SU-DHL-6 (cell line): Measurements from ENCODE around the gene MYO1D.

ENCODE experiments used
- H2AFZ ChIP-seq: fragments of 200-600 bp; sonication (generic); 2 replicates; pipeline ENCODE4 v1.6.1; 2014; ENCODE audit warnings: low read depth, mild to moderate bottlenecking, moderate library complexity, mixed read lengths, antibody characterized with exemption, low read length; ENCODE audit not compliant: severe bottlenecking
- H3F3A ChIP-seq: fragments of 200-600 bp; shearing (Covaris generic); 2 replicates; pipeline ENCODE4 v1.6.0; 2016; ENCODE audit warnings: antibody characterized with exemption, mild to moderate bottlenecking; ENCODE audit not compliant: insufficient read depth
- H3K27ac ChIP-seq: fragments of 200-600 bp; sonication (generic); 2 replicates; pipeline ENCODE4 v1.5.1; 2016; ENCODE audit warnings: low read depth, mild to moderate bottlenecking, low read length, moderate library complexity, mixed read lengths
- H3K27me3 ChIP-seq: fragments of 200-600 bp; sonication (generic), shearing (Covaris generic); 2 replicates; pipeline ENCODE4 v1.6.0; 2014; ENCODE audit warnings: mild to moderate bottlenecking, low read length
- H3K36me3 ChIP-seq: fragments of 200-600 bp; sonication (generic); 2 replicates; pipeline ENCODE4 v1.6.1; 2014; ENCODE audit warnings: mild to moderate bottlenecking, low read length, mixed read lengths
- H3K4me2 ChIP-seq: fragments of 300-600, 200-600 bp; shearing (Covaris generic), sonication (generic); 2 replicates; pipeline ENCODE4 v1.6.0; 2014; ENCODE audit warnings: low read length, low read depth, mild to moderate bottlenecking; ENCODE audit not compliant: poor library complexity, severe bottlenecking
- H3K4me3 ChIP-seq: fragments of 200-600 bp; sonication (generic); 2 replicates; pipeline ENCODE4 v1.5.1; 2014; ENCODE audit warnings: antibody characterized with exemption, low read length, mild to moderate bottlenecking, mixed read lengths; ENCODE audit not compliant: insufficient read depth, poor library complexity, severe bottlenecking
- H3K79me2 ChIP-seq: fragments of 200-600 bp; sonication (generic); 2 replicates; pipeline ENCODE4 v1.6.1; 2014; ENCODE audit warnings: mild to moderate bottlenecking, low read length, moderate library complexity; ENCODE audit not compliant: insufficient read depth
- H3K9ac ChIP-seq: fragments of 200-600 bp; sonication (generic); 2 replicates; pipeline ENCODE4 v1.7.0; 2014; ENCODE audit warnings: mild to moderate bottlenecking, low read length
- H3K9me2 ChIP-seq: fragments of 200-600 bp; sonication (generic); replicated peaks from 2 replicates; pipeline ENCODE4 v1.6.1; 2014; ENCODE audit warnings: low read length; ENCODE audit not compliant: insufficient read depth
- H3K9me3 ChIP-seq: fragments of 200-600 bp; sonication (generic); 2 replicates; pipeline ENCODE4 v1.6.1; 2014; ENCODE audit warnings: low read length, mixed read lengths; ENCODE audit not compliant: insufficient read depth
- H4K20me1 ChIP-seq: fragments of 200-600 bp; sonication (generic); 2 replicates; pipeline ENCODE4 v1.6.1; 2014; ENCODE audit warnings: low read depth, mild to moderate bottlenecking, antibody characterized with exemption, low read length, moderate library complexity, mixed read lengths
- EZH2phosphoT487 ChIP-seq: fragments of 200-600 bp; sonication (generic), shearing (Covaris generic); conservative IDR thresholded peaks from 2 replicates; pipeline ENCODE4 v1.6.1; 2018; ENCODE audit warnings: mild to moderate bottlenecking, antibody characterized with exemption, low read length, moderate library complexity, mixed read lengths
- TF ChIP-seq, protein P1 (sequence below): fragments of 200-600 bp; sonication (generic); IDR thresholded peaks from one replicate; pipeline ENCODE4 v1.5.1; 2017; ENCODE audit warnings: antibody characterized with exemption, mild to moderate bottlenecking, low read length, moderate library complexity; ENCODE audit not compliant: insufficient read depth, poor library complexity, severe bottlenecking

MYO1D gene

DNA sequence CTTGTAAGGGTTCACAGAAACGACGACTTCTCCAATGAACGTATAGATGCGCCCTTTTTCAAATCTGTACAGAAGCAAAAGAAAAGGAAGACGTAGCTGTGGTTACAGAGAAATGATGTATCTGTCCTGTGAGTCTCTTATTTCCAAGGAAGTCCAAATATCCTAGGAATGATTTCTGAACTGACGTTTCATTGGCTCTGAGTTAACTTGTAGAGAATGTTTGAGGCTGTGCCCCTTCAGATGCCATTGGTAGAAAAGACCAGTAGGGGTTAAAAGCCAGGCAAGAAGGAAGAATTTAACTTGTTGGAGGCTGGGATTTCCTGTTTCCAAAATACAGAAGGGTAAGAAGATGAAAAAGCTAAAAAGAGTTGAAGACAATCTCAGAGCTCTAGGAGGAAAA, 96.2 kb downstream of the MYO1D start:
- no peak overlapping the region for H2AFZ ChIP-seq

DNA sequence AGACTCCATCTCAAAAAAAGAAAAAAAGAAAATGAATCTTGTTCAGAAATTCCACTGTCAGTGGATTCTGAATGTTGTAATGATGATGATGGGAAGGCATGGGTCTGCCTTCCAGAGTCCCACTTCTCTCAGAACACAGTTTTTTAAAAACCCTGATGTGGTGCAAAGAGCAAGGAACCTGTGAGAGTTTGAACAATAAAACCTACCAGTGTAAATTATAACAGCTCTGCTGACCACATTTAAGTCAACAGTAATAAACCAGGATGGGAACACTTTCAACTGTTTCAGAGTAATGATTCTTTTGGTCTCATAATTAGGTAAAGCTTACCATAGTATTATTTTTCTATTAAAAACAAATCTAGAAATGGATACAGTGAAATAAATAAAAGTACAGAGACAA, 99.0 kb downstream of the MYO1D start:
- no peak overlapping the region for H3K4me2 ChIP-seq
- H2AFZ ChIP-seq = no peak overlapping the region
- H3K9me3 ChIP-seq = no peaks in the 10 kb centered on the region

More for the DNA sequence above, 96.2 kb downstream of the MYO1D start:
- Histone ChIP-seq H3K79me2 (no peaks in the 10 kb centered on the region), H3K9ac (no peak overlapping the region), H3K4me2 (no peak overlapping the region), H3K27ac (no peak overlapping the region), H3F3A (no peaks in the 10 kb centered on the region), H3K9me3 (no peaks in the 10 kb centered on the region), H3K27me3 (no peaks in the 10 kb centered on the region), H3K36me3 (no peaks in the 10 kb centered on the region), H4K20me1 (no peaks in the 10 kb centered on the region; the same call in 1 of the 2 replicates), H3K4me3 (no peak overlapping the region), H3K9me2 (no peaks in the 10 kb centered on the region)
- no peak for TF ChIP-seq EZH2phosphoT487
- TF ChIP-seq, protein P1, sequence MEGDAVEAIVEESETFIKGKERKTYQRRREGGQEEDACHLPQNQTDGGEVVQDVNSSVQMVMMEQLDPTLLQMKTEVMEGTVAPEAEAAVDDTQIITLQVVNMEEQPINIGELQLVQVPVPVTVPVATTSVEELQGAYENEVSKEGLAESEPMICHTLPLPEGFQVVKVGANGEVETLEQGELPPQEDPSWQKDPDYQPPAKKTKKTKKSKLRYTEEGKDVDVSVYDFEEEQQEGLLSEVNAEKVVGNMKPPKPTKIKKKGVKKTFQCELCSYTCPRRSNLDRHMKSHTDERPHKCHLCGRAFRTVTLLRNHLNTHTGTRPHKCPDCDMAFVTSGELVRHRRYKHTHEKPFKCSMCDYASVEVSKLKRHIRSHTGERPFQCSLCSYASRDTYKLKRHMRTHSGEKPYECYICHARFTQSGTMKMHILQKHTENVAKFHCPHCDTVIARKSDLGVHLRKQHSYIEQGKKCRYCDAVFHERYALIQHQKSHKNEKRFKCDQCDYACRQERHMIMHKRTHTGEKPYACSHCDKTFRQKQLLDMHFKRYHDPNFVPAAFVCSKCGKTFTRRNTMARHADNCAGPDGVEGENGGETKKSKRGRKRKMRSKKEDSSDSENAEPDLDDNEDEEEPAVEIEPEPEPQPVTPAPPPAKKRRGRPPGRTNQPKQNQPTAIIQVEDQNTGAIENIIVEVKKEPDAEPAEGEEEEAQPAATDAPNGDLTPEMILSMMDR = no peak

DNA sequence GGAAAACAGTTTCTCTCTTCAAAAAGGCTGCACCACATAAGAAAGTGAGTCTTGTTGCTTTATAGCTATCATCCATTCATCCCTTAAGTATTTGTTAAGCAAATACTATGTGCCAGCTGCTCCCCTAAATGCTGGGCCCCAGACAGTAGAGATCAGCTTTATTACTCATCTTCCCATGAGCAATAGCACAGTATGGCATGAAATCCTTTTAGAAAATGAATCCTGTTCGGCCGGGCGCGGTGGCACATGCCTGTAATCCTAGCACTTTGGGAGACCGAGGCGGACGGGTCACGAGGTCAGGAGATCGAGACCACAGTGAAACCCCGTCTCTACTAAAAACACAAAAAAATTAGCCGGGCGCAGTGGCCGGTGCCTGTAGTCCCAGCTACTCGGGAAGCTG, 99.5 kb downstream of the MYO1D start:
- no peak overlapping the region for H3K27ac ChIP-seq
- no peak for TF ChIP-seq EZH2phosphoT487
- TF ChIP-seq, protein P1 = no peak
- no peaks in the 10 kb centered on the region for H3K9me2 ChIP-seq
- no peaks in the 10 kb centered on the region for H3K79me2 ChIP-seq
- H3K9ac ChIP-seq = no peak overlapping the region
- no peaks in the 10 kb centered on the region for H3K36me3 ChIP-seq
- no peaks in the 10 kb centered on the region for H3K9me3 ChIP-seq
- no peak overlapping the region for H3K4me3 ChIP-seq
- H3K27me3 ChIP-seq = no peaks in the 10 kb centered on the region
- H3F3A ChIP-seq = no peaks in the 10 kb centered on the region
- H3K4me2 ChIP-seq = no peak overlapping the region
- H4K20me1 ChIP-seq = no peaks in the 10 kb centered on the region; the same call in 1 of the 2 replicates
- no peak overlapping the region for H2AFZ ChIP-seq

More for the DNA sequence above, 99.0 kb downstream of the MYO1D start:
- H3K36me3 ChIP-seq = no peaks in the 10 kb centered on the region
- no peaks in the 10 kb centered on the region for H3F3A ChIP-seq
- no peak overlapping the region for H3K27ac ChIP-seq
- no peak for TF ChIP-seq EZH2phosphoT487
- TF ChIP-seq, protein P1 = no peak
- no peaks in the 10 kb centered on the region; the same call in 1 of the 2 replicates for H4K20me1 ChIP-seq
- no peaks in the 10 kb centered on the region for H3K79me2 ChIP-seq
- no peaks in the 10 kb centered on the region for H3K9me2 ChIP-seq
- no peaks in the 10 kb centered on the region for H3K27me3 ChIP-seq
- H3K4me3 ChIP-seq = no peak overlapping the region
- H3K9ac ChIP-seq = no peak overlapping the region
